Activated CD8-positive, alpha-beta memory T cell treated with anti-CD3 and anti-CD28 coated beads for 4 hours (primary cell): Measurements from ENCODE around the gene RECQL.
"Not testable (repeated sequence)": the region's sequence is repeated elsewhere in the genome, so short reads cannot be mapped to it uniquely, and the experiment has no call there.

ENCODE experiments used
- DNase-seq, 2 donors: peaks; one replicate each; pipeline ENCODE4 v3.0.0-alpha.2; 2020; ENCODE audit warnings: low read depth in 2 of 2

RECQL gene

DNA sequence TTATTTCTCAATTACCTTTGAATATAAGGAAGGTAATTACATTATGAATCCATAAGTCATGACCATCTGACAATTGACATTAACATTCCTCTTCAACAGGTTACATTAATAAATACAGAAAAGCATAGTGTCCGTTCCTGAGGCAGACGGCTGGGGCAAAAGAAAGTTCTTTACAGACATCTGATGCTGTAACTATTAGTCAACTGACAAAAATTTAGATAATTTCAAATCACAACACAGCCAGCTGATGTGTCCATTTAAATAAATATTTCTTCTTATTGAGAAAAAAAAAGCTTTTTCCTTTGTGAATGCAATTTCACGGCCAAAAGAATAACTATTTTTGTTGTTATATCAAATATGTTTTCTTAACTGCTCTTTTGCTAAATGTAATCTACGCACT, 73.2 kb downstream of the RECQL start:
- DNase-seq = no peak

DNA sequence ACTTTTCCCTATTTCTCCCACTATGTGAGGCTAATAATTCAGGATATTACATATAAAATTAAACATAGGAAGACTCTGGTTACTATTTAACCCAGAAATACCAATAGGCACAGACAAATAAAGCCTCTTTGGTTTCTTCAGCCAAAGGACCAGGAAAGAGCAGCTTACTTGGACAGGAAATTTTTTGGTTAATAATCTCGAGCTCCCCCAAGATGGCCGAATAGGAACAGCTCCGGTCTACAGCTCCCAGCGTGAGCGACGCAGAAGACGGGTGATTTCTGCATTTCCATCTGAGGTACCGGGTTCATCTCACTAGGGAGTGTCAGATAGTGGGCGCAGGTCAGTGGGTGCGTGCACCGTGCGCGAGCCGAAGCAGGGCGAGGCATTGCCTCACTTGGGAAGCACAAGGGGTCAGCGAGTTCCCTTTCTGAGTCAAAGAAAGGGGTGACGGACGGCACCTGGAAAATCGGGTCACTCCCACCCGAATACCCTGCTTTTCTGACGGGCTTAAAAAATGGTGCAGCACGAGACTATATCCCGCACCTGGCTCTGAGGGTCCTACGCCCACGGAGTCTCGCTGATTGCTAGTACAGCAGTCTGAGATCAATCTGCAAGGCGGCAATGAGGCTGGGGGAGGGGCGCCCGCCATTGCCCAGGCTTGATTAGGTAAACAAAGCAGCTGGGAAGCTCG, 82.3 kb downstream of the RECQL start:
- DNase-seq = not testable (repeated sequence)
